HS-5 (cell line): Measurements from ENCODE around the gene S100A16.
"Not testable (repeated sequence)": the region's sequence is repeated elsewhere in the genome, so short reads cannot be mapped to it uniquely, and the experiment has no call there.

Experiments used
- DNase-seq: peaks from one replicate; pipeline ENCODE4 v3.0.0-alpha.2; 2012; ENCODE audit warnings: low read depth

The S100A16 gene

DNA sequence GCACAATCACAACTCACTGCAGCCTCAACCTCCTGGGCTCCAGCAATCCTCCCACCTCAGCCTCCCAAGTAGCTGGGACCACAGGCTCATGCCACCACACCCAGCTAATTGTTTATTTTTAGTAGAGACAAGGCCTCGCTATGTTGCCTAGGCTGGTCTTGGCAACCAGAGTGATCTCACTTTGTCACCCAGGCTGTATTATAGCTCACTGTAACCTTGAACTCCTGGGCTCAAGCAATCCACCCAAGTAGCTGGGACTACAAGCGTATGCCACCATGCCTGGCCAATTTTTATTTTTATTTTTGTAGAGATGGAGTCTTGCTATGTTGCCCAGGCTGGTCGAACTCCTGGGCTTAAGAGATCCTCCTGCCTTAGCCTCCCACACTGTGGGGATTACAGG is 50.9 kb downstream of the S100A16 start:
- not testable (repeated sequence) for DNase-seq

DNA sequence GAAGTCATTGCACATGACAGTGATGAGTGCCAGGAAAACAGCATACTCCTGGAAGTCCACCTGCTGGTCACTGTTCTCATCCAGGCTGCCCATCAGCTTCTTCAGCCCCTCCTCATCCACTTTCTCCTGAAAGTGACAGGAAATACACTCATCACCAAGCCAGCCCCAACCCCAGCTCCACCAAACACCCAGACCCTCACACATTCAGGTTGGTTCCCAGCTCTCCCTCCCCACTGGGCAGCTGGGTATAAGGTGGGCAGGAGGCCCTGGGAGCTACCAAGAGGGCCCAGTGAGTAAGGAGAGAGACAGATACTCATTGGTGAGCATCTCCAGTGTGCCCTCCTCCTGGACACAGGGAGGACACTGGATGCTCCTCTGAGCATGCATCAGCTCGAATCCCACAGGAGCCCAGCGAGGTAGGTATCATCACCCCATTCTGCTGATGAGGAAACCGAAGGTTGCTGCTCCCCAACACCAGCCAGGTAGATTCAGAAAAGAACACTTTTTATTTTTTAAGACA is 51.4 kb downstream of the S100A16 start:
- no peak for DNase-seq

DNA sequence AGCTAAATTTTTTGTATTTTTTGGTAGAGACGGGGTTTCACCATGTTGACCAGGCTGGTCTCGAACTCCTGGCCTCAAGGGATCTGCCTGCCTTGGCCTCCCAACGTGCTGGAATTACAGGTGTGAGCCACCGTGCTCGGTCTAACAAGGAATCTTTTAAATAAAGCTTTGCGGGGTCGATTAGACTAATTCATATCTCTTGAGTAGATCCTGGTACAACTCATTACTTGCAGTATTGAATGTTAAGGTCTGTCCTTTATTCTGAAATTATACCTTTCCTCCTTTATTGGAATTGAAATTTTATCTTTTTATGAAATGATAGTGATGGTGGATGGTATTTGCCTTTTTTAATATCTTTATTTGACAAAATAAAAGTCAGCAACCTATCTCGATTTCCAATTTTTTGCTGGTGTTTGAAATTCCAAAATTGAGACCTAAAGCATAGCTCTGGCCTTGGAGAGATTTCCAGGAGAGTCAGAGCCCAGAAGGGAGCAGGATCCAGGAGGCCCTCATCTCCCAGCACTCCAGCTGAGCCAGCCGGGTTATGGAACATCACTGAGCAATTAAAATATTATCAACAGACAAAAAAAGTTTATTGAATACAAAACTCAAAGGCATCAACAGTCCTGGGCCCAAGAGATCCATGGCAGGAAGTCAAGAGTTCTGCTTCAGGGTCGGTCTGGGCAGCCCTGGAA is 52.0 kb downstream of the S100A16 start:
- no peak for DNase-seq

GRCh38 chr1:153560241-153560640 is 52.7 kb downstream of the S100A16 start:
- no peak for DNase-seq

- no peak for DNase-seq
These were observed 55.1 kb downstream of the S100A16 start for GRCh38 chr1:153557877-153558276.
